ENCODE measurements around the gene TAF11L11. TPM values are rescaled to one million over a fixed set of nuclear protein-coding genes. Genes with fewer than 3 reads are reported as not detected.

TAF11L11 gene
- total RNA-seq, result not detected in 2 replicates

GRCh38 chr5:17603880-17604279 lies at the start of gene TAF11L11:
TAF11L11 (plus strand) TSS chr5:17604183.

GRCh38 chr5:17585658-17586057 lies 18.3 kb upstream of the TAF11L11 start, which contains the start of gene TAF11L7:
TAF11L7 (minus strand) TSS chr5:17585758.

GRCh38 chr5:17590860-17591259 lies 13.1 kb upstream of the TAF11L11 start, which contains the start of gene TAF11L8:
TAF11L8 (minus strand) TSS chr5:17590960.

GRCh38 chr5:17594255-17594654 lies 9.7 kb upstream of the TAF11L11 start, which contains the start of gene TAF11L9:
TAF11L9 (minus strand) TSS chr5:17594394.

GRCh38 chr5:17597728-17598127 lies 6.3 kb upstream of the TAF11L11 start, which contains the start of gene TAF11L10:
TAF11L10 (minus strand) TSS chr5:17597828.

GRCh38 chr5:17610092-17610491 lies 6.1 kb downstream of the TAF11L11 start, which contains the start of gene TAF11L12:
TAF11L12 (plus strand) TSS chr5:17610392.

GRCh38 chr5:17631788-17632187 lies 27.8 kb downstream of the TAF11L11 start, which contains the start of gene TAF11L13:
TAF11L13 (plus strand) TSS chr5:17632088.

GRCh38 chr5:17634160-17634559 lies 30.2 kb downstream of the TAF11L11 start, which contains the start of gene TAF11L14:
TAF11L14 (plus strand) TSS chr5:17634460.

Small RNAs within 50 kb of the gene (small RNA-seq; reads per million reads assigned to genes)
- gene AC233724.1, result not detected
- gene AC233724.2, result not detected
- not detected for gene AC233724.3
- gene AC233724.4, result not detected
- not detected for gene AC233724.6
- not detected for gene AC233724.7

Other genes starting within 250 kb of the TAF11L11 start
- gene TAF11L2, start 106.0 kb upstream of the TAF11L11 start, total RNA-seq, result not detected in 2 replicates
- not detected in 2 replicates for gene TAF11L3, start 85.8 kb upstream of the TAF11L11 start, total RNA-seq
- not detected in 2 replicates for gene TAF11L4, start 82.4 kb upstream of the TAF11L11 start, total RNA-seq
- gene TAF11L5, start 78.9 kb upstream of the TAF11L11 start, total RNA-seq, result not detected in 2 replicates
- gene TAF11L6, start 75.5 kb upstream of the TAF11L11 start, total RNA-seq, result not detected in 2 replicates
- not detected in 2 replicates for gene TAF11L7, start 18.4 kb upstream of the TAF11L11 start, total RNA-seq
- not detected in 2 replicates for gene TAF11L8, start 13.2 kb upstream of the TAF11L11 start, total RNA-seq
- gene TAF11L9, start 9.8 kb upstream of the TAF11L11 start, total RNA-seq, result not detected in 2 replicates
- not detected in 2 replicates for gene TAF11L10, start 6.4 kb upstream of the TAF11L11 start, total RNA-seq
- not detected in 2 replicates for gene TAF11L12, start 6.2 kb downstream of the TAF11L11 start, total RNA-seq
- gene TAF11L13, start 27.9 kb downstream of the TAF11L11 start, total RNA-seq, result not detected in 2 replicates
- gene TAF11L14, start 30.3 kb downstream of the TAF11L11 start, total RNA-seq, result not detected in 2 replicates